ENCODE results near the gene CAV1.
A peak's percentile ranks its signal among the peaks of the same experiment; 100 is the strongest.

The CAV1 gene

DNA sequence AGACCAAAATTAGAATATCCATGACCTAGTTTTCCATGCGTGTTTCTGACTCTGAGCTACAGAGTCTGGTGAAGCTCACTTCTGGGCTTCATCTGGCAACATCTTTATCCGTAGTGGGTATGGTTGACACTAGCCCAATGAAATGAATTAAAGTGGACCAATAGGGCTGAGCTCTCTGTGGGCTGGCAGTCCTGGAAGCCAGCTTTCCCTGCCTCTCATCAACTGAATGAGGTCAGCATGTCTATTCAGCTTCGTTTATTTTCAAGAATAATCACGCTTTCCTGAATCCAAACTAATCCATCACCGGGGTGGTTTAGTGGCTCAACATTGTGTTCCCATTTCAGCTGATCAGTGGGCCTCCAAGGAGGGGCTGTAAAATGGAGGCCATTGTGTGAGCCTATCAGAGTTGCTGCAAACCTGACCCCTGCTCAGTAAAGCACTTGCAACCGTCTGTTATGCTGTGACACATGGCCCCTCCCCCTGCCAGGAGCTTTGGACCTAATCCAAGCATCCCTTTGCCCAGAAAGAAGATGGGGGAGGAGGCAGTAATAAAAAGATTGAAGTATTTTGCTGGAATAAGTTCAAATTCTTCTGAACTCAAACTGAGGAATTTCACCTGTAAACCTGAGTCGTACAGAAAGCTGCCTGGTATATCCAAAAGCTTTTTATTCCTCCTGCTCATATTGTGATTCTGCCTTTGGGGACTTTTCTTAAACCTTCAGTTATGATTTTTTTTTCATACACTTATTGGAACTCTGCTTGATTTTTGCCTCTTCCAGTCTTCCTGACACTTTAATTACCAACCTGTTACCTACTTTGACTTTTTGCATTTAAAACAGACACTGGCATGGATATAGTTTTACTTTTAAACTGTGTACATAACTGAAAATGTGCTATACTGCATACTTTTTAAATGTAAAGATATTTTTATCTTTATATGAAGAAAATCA lies 35.5 kb downstream of the CAV1 start:
- DNase-seq (ENCODE audit: low spot score), result peak; percentile 58

GRCh38 chr7:116561697-116562483 lies 37.1 kb downstream of the CAV1 start:
- no peak for DNase-seq (ENCODE audit: low spot score)

- DNase-seq (ENCODE audit: low spot score), result no peak
Measured at GRCh38 chr7:116562529-116563121, 37.8 kb downstream of the CAV1 start.

- DNase-seq (ENCODE audit: low spot score), result no peak
Measured at GRCh38 chr7:116565981-116566380, 41.1 kb downstream of the CAV1 start.

DNA sequence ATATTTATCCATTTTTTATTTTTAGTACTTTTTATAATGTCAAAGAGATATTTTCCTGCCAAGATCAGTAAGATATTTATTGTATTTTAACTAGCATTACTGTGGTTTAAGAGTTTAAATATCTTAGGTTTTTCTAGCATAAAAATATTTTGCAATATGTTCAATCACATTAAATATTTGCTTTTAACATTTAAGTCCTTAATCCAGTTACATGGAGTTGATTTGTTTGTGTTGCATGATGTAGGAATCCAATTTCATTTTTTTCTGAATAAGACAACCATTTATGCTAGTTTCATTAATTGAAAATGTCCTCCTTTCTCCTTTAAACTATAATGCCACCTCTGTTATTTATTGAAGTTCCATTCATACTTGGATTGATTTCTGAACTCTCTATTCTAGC lies 41.8 kb downstream of the CAV1 start:
- DNase-seq (ENCODE audit: low spot score), result no peak

DNA sequence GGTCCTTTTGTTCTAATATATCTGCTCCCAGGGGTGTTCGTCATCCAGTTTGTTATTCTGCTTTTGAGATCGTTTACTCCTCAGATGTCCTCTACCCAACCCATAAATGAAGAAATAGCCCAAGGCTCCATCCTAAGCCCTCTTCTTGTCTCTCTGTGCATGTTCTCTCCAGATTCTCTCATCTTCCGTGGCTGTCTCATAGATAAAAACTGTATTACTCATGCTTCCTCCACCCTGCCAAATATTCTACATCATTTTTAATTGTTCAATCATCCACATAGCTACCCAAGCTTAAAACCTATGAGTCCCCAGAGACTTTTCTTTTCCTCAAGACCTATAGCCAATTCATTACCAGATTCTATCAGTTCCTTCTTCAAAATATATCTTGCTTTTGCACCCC lies 44.9 kb downstream of the CAV1 start:
- DNase-seq (ENCODE audit: low spot score), result no peak

DNA sequence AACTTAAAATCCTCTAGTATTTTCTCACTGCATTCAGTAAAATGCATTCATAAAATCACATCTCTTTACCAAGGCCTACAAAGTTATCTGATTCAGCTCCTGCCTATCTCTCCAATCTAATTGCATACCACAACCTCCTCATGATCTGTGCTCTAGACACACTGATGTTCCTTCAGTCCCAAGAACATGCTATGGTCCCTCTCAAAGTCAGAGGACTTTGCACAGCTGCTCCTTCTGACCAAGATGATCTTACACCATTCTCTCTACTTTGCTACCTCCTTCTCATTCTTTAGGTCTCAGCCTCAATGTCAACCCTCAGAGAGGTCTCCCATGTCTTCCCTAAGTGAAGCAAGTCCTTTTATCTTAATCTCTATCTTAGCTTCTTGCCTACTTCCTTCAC lies 45.5 kb downstream of the CAV1 start:
- no peak for DNase-seq (ENCODE audit: low spot score)

- DNase-seq (ENCODE audit: low spot score), result no peak
Measured at GRCh38 chr7:116571037-116571436, 46.2 kb downstream of the CAV1 start.

DNA sequence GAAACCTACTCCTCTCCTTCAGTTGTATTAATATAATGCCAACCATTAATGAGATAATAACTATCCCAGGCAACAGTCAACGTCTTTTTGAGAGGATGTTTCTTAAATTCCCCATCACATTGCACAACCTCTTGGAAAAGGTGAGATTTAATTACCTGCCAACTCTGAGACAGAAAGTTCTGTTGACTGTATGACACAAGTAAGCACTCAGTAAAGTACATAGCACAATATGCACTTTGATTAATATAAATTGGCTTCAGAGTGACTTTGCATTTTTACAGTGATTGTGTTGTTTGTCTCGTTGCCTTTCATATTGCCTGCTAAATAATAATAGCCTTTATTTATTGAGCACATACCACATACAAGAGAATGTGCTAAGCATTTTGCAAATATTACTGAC lies 46.7 kb downstream of the CAV1 start:
- no peak for DNase-seq (ENCODE audit: low spot score)

DNA sequence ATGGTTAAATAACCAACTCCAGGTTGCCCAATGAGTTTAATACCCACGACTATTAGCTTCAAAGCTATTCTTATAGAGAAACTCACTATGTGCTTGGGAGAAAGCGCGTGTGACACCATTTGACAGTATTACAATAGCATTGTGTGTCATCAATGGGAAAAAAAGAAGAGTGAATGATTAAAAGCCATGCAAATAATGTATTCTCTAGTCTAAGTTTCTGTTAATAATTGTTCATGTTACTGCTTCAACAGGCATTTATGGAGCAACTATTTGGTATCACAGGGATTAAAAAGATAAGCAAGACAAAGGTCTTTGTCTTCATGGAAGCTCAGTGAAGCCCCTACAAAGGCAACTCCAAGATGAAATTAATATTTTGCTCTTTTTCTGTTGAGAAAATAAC lies 47.2 kb downstream of the CAV1 start:
- no peak for DNase-seq (ENCODE audit: low spot score)

GRCh38 chr7:116573541-116573940 lies 48.7 kb downstream of the CAV1 start:
- no peak for DNase-seq (ENCODE audit: low spot score)

- DNase-seq (ENCODE audit: low spot score), result no peak
Measured at GRCh38 chr7:116574025-116574822, 49.4 kb downstream of the CAV1 start.

- no peak for DNase-seq (ENCODE audit: low spot score)
Measured at GRCh38 chr7:116575853-116576252, 51.0 kb downstream of the CAV1 start.

- no peak for DNase-seq (ENCODE audit: low spot score)
Measured at GRCh38 chr7:116576350-116577319, 51.8 kb downstream of the CAV1 start.

DNA sequence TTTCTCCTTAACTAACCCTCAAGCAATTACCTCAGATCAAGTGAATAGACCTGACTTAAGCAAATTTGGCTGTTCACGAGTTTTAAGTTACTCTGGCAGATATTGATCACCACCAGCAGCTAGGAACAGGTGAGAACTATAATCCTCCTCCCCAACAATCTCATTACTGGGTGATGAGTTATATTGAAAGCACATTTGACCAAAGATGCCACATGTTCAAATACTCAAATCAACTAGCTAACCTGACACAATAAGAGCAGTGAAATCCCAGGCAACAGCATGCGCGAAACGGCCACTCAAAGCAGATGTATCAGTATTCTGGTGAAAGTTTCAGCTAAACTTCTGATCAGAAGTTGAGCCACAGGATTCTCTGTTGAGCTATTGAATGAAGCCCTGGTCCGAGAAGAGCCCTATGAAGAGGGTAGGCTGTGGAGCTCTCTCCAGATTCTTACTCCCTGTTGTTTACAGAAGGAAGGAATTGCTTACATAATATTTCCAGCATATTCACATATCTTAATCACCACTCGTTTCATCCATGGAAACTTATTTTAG lies 52.6 kb downstream of the CAV1 start:
- no peak for DNase-seq (ENCODE audit: low spot score)

DNA sequence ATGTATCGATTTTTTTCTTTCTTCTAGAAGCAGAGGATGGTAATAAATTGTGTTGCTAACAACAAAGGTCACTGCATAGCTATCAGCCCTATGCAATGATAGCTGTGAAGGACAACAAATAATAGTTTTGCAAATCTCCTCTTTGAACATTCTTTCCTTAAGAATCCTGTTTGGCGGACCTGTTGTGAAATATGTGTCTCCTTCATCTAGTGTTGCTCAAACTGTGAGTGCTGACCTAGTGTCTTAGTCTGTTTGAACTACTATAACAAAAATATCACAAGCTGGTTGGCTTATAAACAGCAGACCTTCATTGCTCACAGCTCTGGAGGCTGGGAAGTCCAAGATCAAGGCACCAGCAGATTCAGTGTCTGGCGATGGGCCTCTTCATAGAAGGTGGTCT lies 53.7 kb downstream of the CAV1 start:
- DNase-seq (ENCODE audit: low spot score), result no peak

DNA sequence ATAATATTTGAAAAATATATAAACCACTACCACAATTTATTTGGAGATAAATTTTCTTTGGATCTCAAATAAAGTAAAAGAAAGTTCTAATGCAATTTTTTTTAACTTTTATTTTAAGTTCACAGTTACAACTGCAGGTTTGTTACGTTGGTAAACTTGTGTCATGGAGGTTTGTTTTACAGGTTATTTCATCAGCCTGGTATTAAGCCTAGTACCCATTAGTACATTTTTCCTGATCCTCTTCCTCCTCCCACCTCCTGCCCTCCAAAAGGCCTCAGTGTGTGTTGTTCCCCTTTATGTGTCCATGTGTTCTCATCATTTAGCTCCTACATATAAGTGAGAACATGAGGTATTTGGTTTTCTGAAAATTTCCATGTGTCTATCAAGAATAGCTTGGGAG lies 54.5 kb downstream of the CAV1 start:
- DNase-seq (ENCODE audit: low spot score), result no peak

DNA sequence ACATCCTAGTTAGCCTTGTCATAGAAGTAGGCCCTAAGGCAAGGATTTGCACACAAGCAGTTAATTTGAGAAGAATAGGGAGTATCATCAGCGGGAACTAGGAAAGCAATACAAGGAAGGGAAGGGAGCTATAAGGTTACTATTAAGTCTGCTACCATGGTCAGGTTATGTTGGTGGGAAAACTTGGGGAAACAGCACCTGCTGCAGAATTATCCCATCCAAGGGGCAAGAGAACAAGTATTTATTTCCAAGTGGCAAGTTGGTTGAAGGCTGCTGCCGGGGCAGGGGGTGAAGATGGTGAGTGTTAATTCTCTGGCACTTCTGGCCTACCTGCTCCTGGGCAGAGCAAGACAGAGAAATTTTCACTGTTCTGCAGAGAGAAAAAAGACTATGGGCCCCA lies 55.0 kb downstream of the CAV1 start:
- DNase-seq (ENCODE audit: low spot score), result no peak

- no peak for DNase-seq (ENCODE audit: low spot score)
Measured at GRCh38 chr7:116582164-116582732, 57.4 kb downstream of the CAV1 start.

- no peak for DNase-seq (ENCODE audit: low spot score)
Measured at GRCh38 chr7:116582806-116583444, 58.1 kb downstream of the CAV1 start.

All from ecto neural progenitor cell (in vitro differentiated cells).